Body of pancreas (tissue), 4 donors: ENCODE measurements around the gene GNRH2.

Experiments
- CTCF ChIP-seq, 7 experiments: fragments of 450-650 bp in 4 of 7; fragments of 200-600 bp in 3 of 7; sonication (generic) in 3 of 7; IDR thresholded peaks; one replicate each; pipeline ENCODE4 v1.5.1; 2016 to 2019; ENCODE audit warnings: antibody characterized with exemption in 7 of 7
- POLR2A ChIP-seq, 3 donors: fragments of 450-650 bp; IDR thresholded peaks; one replicate each; pipeline ENCODE4 v1.6.1; 2016; ENCODE audit warnings: antibody characterized with exemption in 3 of 3, mild to moderate bottlenecking in 2 of 3

- TF ChIP-seq CTCF (IDR thresholded peaks at IDR 0.05) (no peak), POLR2A (IDR thresholded peaks at IDR 0.05) (no peak)
Observed at GRCh38 chr20:3003416-3003815, 40.0 kb upstream of the GNRH2 start.
